GM23338 (cell line): ENCODE measurements around the gene GAREM2. TPM values are rescaled to one million over a fixed set of nuclear protein-coding genes. Genes with fewer than 3 reads are reported as not detected.

Experiments
- ATAC-seq: fragments of 200-7000 bp; cut with Tn5 transposase; 3 replicates; pipeline ENCODE4 v1.9.1; 2020
- DNase-seq: peaks from one replicate; pipeline ENCODE4 v3.0.0-alpha.2; 2015; ENCODE audit warnings: low spot score
- H2AFZ ChIP-seq: fragments of 200-600 bp; sonication (generic); 2 replicates; pipeline ENCODE4 v1.8.0; 2016; ENCODE audit warnings: antibody characterized with exemption, mild to moderate bottlenecking, moderate library complexity
- H3F3A ChIP-seq: fragments of 200-600 bp; sonication (generic); replicated peaks from 2 replicates; pipeline ENCODE4 v1.8.0; 2017; ENCODE audit warnings: antibody characterized with exemption, mixed run types, low read depth
- H3K27ac ChIP-seq: fragments of 200-600 bp; sonication (generic); 2 replicates; pipeline ENCODE4 v1.6.1; 2016; ENCODE audit warnings: low read depth
- H3K27me3 ChIP-seq: fragments of 200-600 bp; sonication (generic); 2 replicates; pipeline ENCODE4 v1.8.0; 2016; ENCODE audit warnings: mild to moderate bottlenecking, mixed run types, moderate library complexity; ENCODE audit not compliant: insufficient read depth
- H3K36me3 ChIP-seq: fragments of 200-600 bp; sonication (generic); 2 replicates; pipeline ENCODE4 v1.8.0; 2016; ENCODE audit warnings: mild to moderate bottlenecking; ENCODE audit not compliant: insufficient read depth
- H3K4me1 ChIP-seq: fragments of 200-600 bp; sonication (generic); 2 replicates; pipeline ENCODE4 v1.8.0; 2016; ENCODE audit warnings: mild to moderate bottlenecking, moderate library complexity; ENCODE audit not compliant: insufficient read depth
- H3K4me2 ChIP-seq: fragments of 200-600 bp; sonication (generic); 2 replicates; pipeline ENCODE4 v1.7.1; 2017; ENCODE audit warnings: mixed run types
- H3K4me3 ChIP-seq: fragments of 200-600 bp; sonication (generic); 2 replicates; pipeline ENCODE4 v1.6.1; 2016; ENCODE audit warnings: mixed run types
- H3K79me2 ChIP-seq: fragments of 200-600 bp; sonication (generic); replicated peaks from 2 replicates; pipeline ENCODE4 v1.8.0; 2017; ENCODE audit warnings: mild to moderate bottlenecking; ENCODE audit not compliant: insufficient read depth
- H3K9me2 ChIP-seq: fragments of 200-600 bp; sonication (generic); 2 replicates; pipeline ENCODE4 v1.8.0; 2017; ENCODE audit not compliant: insufficient read depth
- H4K20me1 ChIP-seq: fragments of 200-600 bp; sonication (generic); replicated peaks from 2 replicates; pipeline ENCODE4 v1.8.0; 2017; ENCODE audit warnings: mild to moderate bottlenecking; ENCODE audit not compliant: insufficient read depth
- H3K27ac Mint-ChIP-seq: 2 replicates; pipeline ENCODE4 v1.8.0; 2020; ENCODE audit warnings: inconsistent platforms, mild to moderate bottlenecking, moderate library complexity, mixed read lengths
- H3K27me3 Mint-ChIP-seq: 3 replicates; pipeline ENCODE4 v1.8.0; 2022; ENCODE audit warnings: low read depth, mild to moderate bottlenecking, moderate library complexity, mixed read lengths, inconsistent platforms; ENCODE audit not compliant: insufficient read depth, poor library complexity
- H3K36me3 Mint-ChIP-seq: 3 replicates; pipeline ENCODE4 v1.8.0; 2021; ENCODE audit warnings: low read depth, mild to moderate bottlenecking, inconsistent platforms, moderate library complexity, mixed read lengths
- H3K4me1 Mint-ChIP-seq: 3 replicates; pipeline ENCODE4 v1.8.0; 2020; ENCODE audit warnings: mild to moderate bottlenecking, inconsistent platforms, mixed read lengths
- H3K4me3 Mint-ChIP-seq: 3 replicates; pipeline ENCODE4 v1.8.0; 2021; ENCODE audit warnings: moderate library complexity, mild to moderate bottlenecking, inconsistent platforms, mixed read lengths
- H3K9me3 Mint-ChIP-seq: 3 replicates; pipeline ENCODE4 v1.8.0; 2020; ENCODE audit warnings: moderate library complexity, mild to moderate bottlenecking, inconsistent platforms, mixed read lengths
- CREB1 ChIP-seq: fragments of 250-450 bp; sonication (Bioruptor Pico); IDR thresholded peaks from 2 replicates; pipeline ENCODE4 v1.5.0; 2020; ENCODE audit warnings: low read depth, mild to moderate bottlenecking, moderate library complexity
- EZH2 ChIP-seq: fragments of 200-600 bp; sonication (generic); IDR thresholded peaks from one replicate; pipeline ENCODE4 v1.8.0; 2017; ENCODE audit warnings: antibody characterized with exemption, mild to moderate bottlenecking, low read depth; ENCODE audit not compliant: unreplicated experiment
- EZH2phosphoT487 ChIP-seq: fragments of 200-600 bp; sonication (generic); IDR thresholded peaks from one replicate; pipeline ENCODE4 v1.8.1; 2018; ENCODE audit warnings: antibody characterized with exemption; ENCODE audit not compliant: unreplicated experiment
- JUNB ChIP-seq: IDR thresholded peaks from one replicate; pipeline ENCODE4 v1.6.1; 2016; ENCODE audit warnings: antibody characterized with exemption; ENCODE audit not compliant: unreplicated experiment
- NANOG ChIP-seq: IDR thresholded peaks from 2 replicates; pipeline ENCODE4 v1.6.1; 2016; ENCODE audit warnings: antibody characterized with exemption, borderline replicate concordance
- POLR2AphosphoS5 ChIP-seq: IDR thresholded peaks from 2 replicates; pipeline ENCODE4 v1.6.1; 2016; ENCODE audit warnings: antibody characterized with exemption, low read depth
- STAT1 ChIP-seq: IDR thresholded peaks from one replicate; pipeline ENCODE4 v1.6.1; 2016; ENCODE audit warnings: antibody characterized with exemption; ENCODE audit not compliant: unreplicated experiment
- ZNF114 ChIP-seq: fragments of 250-450 bp; sonication (Bioruptor Pico); IDR thresholded peaks from 2 replicates; pipeline ENCODE4 v1.5.0; 2020; ENCODE audit warnings: mild to moderate bottlenecking, moderate library complexity
- polyA plus RNA-seq: library from polyadenylated mRNA; unstranded; fragments of >200 nt; fragmentation: Nextera tagmentation; extraction: Ambion mirVana; gene quantifications from 2 replicates; pipeline ENCODE4 v1.2.1, GENCODE V29; 2016
- total RNA-seq: library from RNA; depleted of rRNA; stranded (reverse); fragments of >200 nt; shearing (Covaris generic); gene quantifications from 2 replicates; pipeline ENCODE4 v1.2.3, GENCODE V29; 2014
- TF ChIP-seq, protein P1 (sequence below): IDR thresholded peaks from 2 replicates; pipeline ENCODE4 v1.6.1; 2016; ENCODE audit warnings: antibody characterized with exemption
- TF ChIP-seq, protein P2 (sequence below): fragments of 250-450 bp; sonication (Bioruptor Pico); IDR thresholded peaks from 2 replicates; pipeline ENCODE4 v1.5.0; 2020; ENCODE audit warnings: mild to moderate bottlenecking, moderate library complexity
- TF ChIP-seq, protein P3 (sequence below): IDR thresholded peaks from one replicate; pipeline ENCODE4 v1.6.1; 2018; ENCODE audit warnings: antibody characterized with exemption; ENCODE audit not compliant: unreplicated experiment

Gene GAREM2
- total and polyA plus RNA-seq, 2 experiments from 2014 or later = 3.8 to 23.8 TPM

DNA sequence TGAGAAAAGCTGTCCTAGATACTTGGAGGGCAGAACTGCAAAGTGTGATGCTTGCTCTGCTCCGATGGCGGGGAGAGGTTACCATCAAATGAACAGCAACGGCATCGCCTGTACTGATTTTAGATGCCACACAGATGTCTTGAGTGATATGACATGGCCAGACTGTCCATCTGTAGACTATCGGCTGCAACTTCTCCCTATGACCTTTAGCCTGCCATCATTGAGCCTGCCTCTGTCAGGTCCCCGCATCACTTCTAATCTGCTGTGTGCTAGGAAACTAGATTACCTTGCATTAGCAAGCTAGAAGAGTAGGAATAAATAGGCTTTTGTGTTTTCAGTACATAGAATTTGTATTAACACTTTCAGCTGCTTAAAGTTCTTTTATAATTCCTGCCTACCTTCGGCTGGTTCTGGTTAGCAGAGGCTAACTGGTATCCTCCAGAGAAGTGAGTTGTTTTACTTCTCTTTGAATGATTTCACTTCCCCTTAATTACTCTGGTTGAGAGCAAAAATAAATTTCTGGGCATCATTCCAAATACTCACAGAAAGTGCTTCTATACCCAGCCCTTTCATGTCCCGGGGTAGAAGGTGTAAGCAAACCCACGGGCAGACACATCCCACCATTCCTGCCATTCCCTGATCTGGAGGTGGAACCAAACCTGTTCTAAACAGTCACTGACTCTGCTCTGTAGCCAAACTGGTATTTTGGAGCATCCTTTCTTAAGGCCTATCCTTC lies 24.0 kb downstream of the GAREM2 start:
- Histone ChIP-seq H3K4me1 (no peaks in the 10 kb centered on the region), H3K9me2 (no peaks in the 10 kb centered on the region), H3K4me3 (no peak overlapping the region), H4K20me1 (no peaks in the 10 kb centered on the region; the same call in none of the 2 replicates), H2AFZ (no peak overlapping the region), H3F3A (0 out of 2 replicates have a peak, but pooled peaks cover 3% of the 10 kb centered on the region), H3K79me2 (no peaks in the 10 kb centered on the region), H3K27me3 (no peaks in the 10 kb centered on the region), H3K4me2 (no peak overlapping the region), H3K27ac (no peak overlapping the region), H3K36me3 (peaks cover 46% of the 10 kb centered on the region)
- Mint-ChIP-seq H3K4me1 (no peaks in the 10 kb centered on the region), H3K27me3 (no peaks in the 10 kb centered on the region), H3K9me3 (no peaks in the 10 kb centered on the region), H3K36me3 (peaks cover 77% of the 10 kb centered on the region), H3K4me3 (no peak overlapping the region), H3K27ac (no peak overlapping the region)
- ATAC-seq = no peak
- no peak for DNase-seq
- TF ChIP-seq, protein P1, sequence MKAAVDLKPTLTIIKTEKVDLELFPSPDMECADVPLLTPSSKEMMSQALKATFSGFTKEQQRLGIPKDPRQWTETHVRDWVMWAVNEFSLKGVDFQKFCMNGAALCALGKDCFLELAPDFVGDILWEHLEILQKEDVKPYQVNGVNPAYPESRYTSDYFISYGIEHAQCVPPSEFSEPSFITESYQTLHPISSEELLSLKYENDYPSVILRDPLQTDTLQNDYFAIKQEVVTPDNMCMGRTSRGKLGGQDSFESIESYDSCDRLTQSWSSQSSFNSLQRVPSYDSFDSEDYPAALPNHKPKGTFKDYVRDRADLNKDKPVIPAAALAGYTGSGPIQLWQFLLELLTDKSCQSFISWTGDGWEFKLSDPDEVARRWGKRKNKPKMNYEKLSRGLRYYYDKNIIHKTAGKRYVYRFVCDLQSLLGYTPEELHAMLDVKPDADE = no peak
- TF ChIP-seq JUNB = no peak
- no peak for TF ChIP-seq ZNF114 (CRISPR knock-in tag)
- TF ChIP-seq, protein P2, sequence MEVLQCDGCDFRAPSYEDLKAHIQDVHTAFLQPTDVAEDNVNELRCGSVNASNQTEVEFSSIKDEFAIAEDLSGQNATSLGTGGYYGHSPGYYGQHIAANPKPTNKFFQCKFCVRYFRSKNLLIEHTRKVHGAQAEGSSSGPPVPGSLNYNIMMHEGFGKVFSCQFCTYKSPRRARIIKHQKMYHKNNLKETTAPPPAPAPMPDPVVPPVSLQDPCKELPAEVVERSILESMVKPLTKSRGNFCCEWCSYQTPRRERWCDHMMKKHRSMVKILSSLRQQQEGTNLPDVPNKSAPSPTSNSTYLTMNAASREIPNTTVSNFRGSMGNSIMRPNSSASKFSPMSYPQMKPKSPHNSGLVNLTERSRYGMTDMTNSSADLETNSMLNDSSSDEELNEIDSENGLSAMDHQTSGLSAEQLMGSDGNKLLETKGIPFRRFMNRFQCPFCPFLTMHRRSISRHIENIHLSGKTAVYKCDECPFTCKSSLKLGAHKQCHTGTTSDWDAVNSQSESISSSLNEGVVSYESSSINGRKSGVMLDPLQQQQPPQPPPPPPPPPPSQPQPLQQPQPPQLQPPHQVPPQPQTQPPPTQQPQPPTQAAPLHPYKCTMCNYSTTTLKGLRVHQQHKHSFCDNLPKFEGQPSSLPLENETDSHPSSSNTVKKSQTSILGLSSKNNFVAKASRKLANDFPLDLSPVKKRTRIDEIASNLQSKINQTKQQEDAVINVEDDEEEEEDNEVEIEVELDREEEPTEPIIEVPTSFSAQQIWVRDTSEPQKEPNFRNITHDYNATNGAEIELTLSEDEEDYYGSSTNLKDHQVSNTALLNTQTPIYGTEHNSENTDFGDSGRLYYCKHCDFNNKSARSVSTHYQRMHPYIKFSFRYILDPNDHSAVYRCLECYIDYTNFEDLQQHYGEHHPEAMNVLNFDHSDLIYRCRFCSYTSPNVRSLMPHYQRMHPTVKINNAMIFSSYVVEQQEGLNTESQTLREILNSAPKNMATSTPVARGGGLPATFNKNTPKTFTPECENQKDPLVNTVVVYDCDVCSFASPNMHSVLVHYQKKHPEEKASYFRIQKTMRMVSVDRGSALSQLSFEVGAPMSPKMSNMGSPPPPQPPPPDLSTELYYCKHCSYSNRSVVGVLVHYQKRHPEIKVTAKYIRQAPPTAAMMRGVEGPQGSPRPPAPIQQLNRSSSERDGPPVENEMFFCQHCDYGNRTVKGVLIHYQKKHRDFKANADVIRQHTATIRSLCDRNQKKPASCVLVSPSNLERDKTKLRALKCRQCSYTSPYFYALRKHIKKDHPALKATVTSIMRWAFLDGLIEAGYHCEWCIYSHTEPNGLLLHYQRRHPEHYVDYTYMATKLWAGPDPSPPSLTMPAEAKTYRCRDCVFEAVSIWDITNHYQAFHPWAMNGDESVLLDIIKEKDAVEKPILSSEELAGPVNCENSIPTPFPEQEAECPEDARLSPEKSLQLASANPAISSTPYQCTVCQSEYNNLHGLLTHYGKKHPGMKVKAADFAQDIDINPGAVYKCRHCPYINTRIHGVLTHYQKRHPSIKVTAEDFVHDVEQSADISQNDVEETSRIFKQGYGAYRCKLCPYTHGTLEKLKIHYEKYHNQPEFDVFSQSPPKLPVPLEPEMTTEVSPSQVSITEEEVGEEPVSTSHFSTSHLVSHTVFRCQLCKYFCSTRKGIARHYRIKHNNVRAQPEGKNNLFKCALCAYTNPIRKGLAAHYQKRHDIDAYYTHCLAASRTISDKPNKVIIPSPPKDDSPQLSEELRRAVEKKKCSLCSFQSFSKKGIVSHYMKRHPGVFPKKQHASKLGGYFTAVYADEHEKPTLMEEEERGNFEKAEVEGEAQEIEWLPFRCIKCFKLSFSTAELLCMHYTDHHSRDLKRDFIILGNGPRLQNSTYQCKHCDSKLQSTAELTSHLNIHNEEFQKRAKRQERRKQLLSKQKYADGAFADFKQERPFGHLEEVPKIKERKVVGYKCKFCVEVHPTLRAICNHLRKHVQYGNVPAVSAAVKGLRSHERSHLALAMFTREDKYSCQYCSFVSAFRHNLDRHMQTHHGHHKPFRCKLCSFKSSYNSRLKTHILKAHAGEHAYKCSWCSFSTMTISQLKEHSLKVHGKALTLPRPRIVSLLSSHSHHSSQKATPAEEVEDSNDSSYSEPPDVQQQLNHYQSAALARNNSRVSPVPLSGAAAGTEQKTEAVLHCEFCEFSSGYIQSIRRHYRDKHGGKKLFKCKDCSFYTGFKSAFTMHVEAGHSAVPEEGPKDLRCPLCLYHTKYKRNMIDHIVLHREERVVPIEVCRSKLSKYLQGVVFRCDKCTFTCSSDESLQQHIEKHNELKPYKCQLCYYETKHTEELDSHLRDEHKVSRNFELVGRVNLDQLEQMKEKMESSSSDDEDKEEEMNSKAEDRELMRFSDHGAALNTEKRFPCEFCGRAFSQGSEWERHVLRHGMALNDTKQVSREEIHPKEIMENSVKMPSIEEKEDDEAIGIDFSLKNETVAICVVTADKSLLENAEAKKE = no peak
- TF ChIP-seq EZH2phosphoT487 = no peak
- no peak for TF ChIP-seq EZH2
- no peak for TF ChIP-seq POLR2AphosphoS5
- no peak for TF ChIP-seq CREB1 (CRISPR knock-in tag)
- TF ChIP-seq, protein P3, sequence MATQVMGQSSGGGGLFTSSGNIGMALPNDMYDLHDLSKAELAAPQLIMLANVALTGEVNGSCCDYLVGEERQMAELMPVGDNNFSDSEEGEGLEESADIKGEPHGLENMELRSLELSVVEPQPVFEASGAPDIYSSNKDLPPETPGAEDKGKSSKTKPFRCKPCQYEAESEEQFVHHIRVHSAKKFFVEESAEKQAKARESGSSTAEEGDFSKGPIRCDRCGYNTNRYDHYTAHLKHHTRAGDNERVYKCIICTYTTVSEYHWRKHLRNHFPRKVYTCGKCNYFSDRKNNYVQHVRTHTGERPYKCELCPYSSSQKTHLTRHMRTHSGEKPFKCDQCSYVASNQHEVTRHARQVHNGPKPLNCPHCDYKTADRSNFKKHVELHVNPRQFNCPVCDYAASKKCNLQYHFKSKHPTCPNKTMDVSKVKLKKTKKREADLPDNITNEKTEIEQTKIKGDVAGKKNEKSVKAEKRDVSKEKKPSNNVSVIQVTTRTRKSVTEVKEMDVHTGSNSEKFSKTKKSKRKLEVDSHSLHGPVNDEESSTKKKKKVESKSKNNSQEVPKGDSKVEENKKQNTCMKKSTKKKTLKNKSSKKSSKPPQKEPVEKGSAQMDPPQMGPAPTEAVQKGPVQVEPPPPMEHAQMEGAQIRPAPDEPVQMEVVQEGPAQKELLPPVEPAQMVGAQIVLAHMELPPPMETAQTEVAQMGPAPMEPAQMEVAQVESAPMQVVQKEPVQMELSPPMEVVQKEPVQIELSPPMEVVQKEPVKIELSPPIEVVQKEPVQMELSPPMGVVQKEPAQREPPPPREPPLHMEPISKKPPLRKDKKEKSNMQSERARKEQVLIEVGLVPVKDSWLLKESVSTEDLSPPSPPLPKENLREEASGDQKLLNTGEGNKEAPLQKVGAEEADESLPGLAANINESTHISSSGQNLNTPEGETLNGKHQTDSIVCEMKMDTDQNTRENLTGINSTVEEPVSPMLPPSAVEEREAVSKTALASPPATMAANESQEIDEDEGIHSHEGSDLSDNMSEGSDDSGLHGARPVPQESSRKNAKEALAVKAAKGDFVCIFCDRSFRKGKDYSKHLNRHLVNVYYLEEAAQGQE = no peak
- no peak for TF ChIP-seq NANOG
- no peak for TF ChIP-seq STAT1
